ENCODE results near the gene ARHGDIB. TPM values are rescaled to one million over a fixed set of nuclear protein-coding genes. Genes with fewer than 3 reads are reported as not detected.

Gene ARHGDIB
- polyA plus RNA-seq, 3 donors, result 51.0 to 60.0 (median 53.3) TPM

DNA sequence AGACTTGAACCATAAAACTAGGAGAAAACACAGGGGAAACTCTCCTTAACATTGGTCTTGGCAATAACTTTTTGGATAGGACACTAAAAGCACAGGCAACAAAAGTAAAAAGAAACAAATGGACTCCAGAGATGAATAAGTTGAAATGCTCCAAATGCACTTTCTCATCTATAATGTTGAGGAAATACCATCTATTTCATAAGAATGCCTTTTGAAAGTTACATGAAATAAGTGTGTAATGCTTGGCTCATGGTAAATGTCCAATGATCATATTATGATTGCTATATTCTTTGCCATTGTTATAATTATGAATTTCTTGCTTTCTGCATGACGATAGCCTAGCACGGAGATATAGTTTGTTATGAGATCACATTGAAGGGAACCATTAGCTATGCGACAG, 31.3 kb upstream of the ARHGDIB start:
- no peak for DNase-seq (ENCODE audit: extremely low read depth in 1 of 11, low read depth in 9 of 11, low spot score in 4 of 11)

DNA sequence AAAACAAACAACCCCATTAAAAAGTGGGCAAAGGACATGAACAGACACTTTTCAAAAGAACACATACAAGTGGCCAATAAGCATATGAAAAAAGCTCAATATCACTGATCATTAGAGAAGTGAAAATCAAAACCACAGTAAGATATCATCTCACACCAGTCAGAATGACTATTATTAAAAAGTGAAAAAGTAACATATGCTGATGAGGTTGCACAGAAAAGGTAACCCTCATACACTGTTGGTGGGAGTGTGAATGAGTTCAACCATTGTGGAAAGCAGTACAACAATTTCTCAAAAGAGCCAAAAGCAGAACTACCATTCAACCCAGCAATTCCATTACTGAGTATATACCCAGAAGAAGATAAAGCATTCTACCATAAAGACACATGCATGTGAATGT, 29.7 kb upstream of the ARHGDIB start:
- DNase-seq (ENCODE audit: extremely low read depth in 1 of 11, low read depth in 9 of 11, low spot score in 4 of 11), result no peak

DNA sequence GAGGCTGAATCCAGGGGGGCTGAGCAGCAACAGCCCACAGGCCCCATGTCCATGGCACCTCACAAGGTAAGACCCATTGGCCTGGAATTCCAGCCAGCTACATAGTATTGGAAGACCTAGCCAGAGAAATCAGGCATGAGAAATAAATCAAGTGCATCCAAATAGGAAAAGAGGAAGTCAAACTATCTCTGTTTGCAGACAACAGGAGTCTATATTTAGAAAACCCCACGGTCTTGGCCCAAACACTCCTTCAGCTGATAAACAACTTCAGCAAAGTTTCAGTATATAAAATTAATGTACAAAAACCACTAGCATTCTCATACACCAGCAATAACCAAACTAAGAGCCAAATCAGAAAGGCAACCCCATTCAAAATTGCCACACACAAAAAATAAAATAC, 28.4 kb upstream of the ARHGDIB start:
- DNase-seq (ENCODE audit: extremely low read depth in 1 of 11, low read depth in 9 of 11, low spot score in 4 of 11), result no peak

DNA sequence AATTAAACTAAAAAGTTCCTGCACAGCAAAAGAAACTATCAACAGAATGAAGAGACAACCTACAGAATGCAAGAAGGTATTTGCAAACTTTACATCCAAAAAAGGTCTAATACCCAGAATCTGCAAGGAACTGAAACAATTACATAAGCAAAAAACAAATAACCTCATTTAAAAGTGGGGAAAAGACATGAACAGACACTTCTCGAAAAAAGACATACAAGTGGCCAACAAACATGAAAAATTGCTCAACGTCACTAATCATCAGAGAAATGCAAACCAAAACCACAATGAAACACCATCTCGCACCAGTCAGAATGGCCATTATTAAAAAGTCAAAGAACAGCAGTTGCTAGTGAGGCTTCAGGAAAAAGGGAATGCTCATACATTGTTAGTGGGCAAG, 26.6 kb upstream of the ARHGDIB start:
- DNase-seq (ENCODE audit: extremely low read depth in 1 of 11, low read depth in 9 of 11, low spot score in 4 of 11), result no peak

DNA sequence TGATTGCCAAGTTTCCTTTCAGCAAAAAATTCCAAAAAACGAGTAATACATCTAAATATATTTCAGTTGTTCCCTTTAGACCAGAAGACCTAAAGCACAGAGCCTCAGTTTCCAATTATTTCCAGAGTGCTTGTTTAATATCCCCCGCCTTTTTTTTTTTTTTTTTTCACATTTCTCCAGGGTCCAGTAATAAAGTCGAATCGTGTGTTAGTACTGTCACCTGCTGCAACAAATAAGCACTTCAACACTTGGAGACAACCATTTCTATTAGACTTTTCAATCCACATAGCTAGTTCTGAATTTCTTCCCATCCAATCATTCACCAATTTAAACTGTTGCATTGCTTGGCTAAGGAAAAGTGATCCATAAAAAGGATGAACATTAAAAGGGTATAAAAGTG, 25.0 kb upstream of the ARHGDIB start:
- no peak for DNase-seq (ENCODE audit: extremely low read depth in 1 of 11, low read depth in 9 of 11, low spot score in 4 of 11)

DNA sequence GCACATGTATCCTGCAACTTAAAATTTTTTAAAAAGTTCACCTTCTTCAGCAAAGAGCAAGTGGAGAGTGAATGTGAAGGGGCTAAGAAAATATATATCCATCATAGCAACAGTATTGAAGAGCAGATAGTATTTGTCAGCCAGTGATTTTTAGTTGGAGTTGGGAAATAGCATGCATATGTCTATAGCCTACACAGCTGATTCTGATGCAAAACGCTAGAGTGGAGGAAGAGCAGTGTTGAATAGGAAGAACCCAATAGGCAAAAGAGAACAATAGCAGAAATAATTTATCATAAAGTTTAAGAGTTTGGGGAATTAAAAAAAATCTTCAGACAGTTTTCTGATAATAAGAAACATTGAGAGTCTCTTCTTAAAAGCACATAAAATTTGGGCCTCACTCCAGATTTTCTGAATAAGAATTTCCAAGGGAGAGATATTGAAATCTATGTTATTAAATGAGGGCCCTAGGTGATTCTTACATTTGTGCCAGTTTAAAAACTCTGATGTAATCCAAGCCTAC, 23.4 kb upstream of the ARHGDIB start:
- DNase-seq (ENCODE audit: extremely low read depth in 1 of 11, low read depth in 9 of 11, low spot score in 4 of 11), result no peak

DNA sequence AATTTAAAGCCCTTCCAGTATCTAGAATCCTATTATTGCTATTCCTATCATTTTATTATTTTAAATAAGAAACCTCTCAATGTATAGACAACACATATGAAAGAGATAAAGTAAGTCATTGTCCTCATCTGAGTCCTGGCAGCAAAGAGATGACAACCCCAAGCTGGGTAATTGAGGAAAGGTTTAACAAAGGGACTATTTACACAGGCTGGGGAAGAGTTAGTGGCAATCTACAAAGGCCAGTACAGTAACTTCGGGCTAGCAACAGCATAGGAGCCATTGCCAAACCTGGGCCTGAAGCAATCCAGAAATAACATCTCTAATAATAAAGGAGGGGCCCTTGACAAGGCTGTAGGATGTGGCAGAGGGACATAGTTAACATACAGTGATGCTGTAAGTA, 22.6 kb upstream of the ARHGDIB start:
- no peak for DNase-seq (ENCODE audit: extremely low read depth in 1 of 11, low read depth in 9 of 11, low spot score in 4 of 11)

DNA sequence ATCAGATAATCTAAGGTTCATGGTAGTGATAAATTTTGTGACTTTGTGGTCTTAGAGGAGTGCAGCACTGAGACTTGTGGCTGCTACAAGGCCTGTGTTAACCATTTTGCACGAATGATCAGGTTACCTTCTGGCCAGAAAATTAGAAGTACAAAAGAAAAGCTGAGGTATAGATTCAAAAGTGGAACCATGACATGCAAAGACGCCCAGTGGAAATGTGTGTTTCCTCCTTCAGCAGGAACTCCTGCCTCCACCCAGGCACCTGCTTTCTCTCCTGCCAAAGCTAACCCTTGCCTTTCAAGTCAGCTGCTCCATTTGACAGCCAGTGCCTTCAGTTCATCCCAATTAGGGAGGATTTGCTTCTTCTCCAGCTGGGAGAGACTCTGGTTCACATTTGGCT, 21.6 kb upstream of the ARHGDIB start:
- DNase-seq (ENCODE audit: extremely low read depth in 1 of 11, low read depth in 9 of 11, low spot score in 4 of 11), result no peak

DNA sequence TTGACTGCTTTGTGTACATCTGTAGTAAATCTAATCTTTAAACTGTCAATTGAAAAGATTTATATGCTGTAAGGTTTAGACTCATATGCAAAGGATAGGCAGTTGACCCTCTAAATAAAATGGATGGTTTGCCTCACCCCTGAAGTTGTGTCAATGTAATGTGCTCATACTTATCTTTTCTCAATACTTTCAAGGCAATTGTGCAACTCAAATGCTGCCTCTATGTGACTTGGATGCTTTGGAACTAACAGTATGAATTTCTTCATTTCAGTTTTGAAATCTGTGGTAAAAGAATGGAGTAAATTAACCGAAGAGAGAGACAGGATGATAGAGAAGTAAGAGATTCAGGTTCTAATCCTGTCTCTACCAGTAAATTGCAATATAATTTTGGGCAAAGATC, 21.2 kb upstream of the ARHGDIB start:
- no peak for DNase-seq (ENCODE audit: extremely low read depth in 1 of 11, low read depth in 9 of 11, low spot score in 4 of 11)

DNA sequence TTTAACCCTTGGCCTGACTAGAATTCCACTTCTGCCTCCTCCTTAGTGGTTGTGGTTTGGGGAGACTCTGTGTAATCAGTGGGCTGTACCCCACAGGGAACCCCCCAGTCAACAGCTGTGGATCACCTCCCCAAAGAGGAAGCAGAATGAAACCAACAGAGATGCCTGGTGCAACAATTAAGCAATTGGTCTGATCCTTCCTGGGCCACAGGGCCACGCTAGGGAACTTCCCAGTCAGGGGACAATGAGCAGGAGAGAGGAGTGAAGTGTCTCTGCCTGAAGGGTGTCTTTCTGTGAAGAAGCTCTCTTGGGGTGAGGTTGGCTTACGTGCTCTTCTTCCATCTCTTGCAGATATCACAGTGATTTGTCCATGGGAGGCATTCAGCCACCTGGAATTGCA, 19.6 kb upstream of the ARHGDIB start:
- DNase-seq (ENCODE audit: extremely low read depth in 1 of 11, low read depth in 9 of 11, low spot score in 4 of 11), result no peak

DNA sequence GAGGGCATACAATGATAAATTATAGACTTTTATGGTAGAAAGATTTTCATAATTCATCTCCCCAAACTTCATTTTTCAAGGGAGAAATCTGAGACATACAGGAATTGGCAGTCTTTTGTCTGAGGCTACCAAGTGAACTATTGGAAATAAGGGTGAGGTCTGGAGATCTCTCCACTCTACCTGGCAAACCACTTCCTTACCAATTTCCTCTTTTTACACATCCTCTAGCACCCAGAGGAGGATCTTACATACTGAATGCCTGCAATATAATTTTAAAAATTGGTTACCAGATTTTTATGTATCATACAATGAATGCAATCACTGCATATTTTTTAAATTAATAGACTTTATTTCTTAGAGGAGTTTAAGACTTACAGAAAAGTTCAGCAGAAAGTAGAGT, 18.1 kb upstream of the ARHGDIB start:
- DNase-seq (ENCODE audit: extremely low read depth in 1 of 11, low read depth in 9 of 11, low spot score in 4 of 11), result no peak

DNA sequence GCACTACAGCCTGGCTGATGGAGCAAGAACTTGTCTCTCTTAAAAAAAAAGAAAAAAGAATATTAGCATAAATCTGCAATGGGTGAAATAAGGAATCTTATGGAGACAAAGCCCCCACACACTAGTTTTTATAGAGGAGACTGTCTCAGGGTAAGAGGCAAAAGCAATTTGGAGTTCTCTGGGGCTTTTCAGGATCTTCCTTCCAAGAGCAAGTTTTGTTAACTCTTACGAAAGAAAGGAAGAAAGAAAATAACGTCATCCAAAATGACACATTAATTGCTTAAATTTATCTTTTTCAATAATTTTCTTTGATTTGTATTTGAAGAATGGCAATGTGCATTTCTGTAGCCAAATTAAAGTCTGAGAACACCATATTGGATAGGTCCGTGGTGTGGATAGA, 15.3 kb upstream of the ARHGDIB start:
- DNase-seq (ENCODE audit: extremely low read depth in 1 of 11, low read depth in 9 of 11, low spot score in 4 of 11), result no peak

DNA sequence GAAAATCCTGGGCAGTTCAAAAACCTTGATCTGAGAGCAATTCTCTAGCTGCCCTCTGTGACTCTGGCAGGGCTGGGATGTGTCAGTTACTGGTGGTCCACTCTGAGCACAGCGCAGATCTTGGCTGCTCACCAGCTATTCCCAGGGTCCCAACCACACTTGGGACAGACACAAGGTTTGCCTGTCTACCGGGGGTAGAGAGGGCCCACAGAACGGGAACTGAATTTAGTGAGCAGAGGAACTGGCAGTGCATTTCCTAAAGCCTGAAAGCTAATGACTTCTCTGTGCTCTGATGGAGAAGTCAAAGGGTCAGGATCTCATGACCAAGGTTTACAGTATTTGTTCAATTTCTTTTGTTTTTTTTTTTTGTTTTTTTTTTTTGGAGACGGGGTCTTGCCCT, 14.1 kb upstream of the ARHGDIB start:
- DNase-seq (ENCODE audit: extremely low read depth in 1 of 11, low read depth in 9 of 11, low spot score in 4 of 11), result no peak

DNA sequence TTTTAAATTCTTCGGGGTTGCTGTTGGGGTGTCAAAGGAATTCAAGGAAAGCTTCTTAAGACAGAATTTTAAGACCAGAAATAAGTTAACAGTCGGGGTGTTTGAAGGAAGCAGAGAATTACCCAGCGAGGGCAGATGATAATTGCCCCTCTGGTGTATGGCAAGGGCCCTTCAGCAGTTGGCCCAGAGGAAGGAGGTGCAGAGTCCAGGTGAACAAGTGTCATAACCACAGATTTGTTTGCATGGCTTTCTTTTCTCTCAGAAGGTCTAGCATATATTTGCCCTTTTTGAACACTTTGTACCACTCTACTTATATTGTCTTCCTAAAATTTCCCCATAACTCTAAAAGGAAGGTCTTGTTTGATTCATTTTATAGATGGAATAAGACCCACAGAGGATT, 13.2 kb upstream of the ARHGDIB start:
- DNase-seq (ENCODE audit: extremely low read depth in 1 of 11, low read depth in 9 of 11, low spot score in 4 of 11), result no peak

DNA sequence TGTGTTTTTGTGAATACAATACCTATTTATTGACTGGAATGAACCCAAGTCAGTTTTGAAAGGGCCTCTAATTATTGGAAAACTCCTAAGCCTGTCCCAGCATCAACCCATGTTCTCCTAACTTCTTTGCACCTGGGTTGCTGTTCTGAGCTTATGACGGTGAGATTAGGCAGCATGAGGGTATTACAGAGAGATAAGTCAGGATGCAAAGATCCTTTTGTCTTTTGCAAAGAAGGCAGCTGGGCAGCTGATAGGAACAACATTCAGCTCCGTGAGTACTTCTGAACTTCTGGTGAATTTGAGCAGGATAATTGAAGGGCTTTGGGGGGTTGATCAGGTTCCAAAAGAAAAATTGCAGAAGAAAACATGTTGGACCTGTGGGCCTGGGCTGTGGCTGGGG, 11.4 kb upstream of the ARHGDIB start, which contains the start of gene PDE6H:
TSS of gene PDE6H (plus strand) at position 227 of the 400 bp plus-strand sequence. CDS start 4,971 bp downstream, outside the sequence.
- DNase-seq (ENCODE audit: extremely low read depth in 1 of 11, low read depth in 9 of 11, low spot score in 4 of 11), result no peak

DNA sequence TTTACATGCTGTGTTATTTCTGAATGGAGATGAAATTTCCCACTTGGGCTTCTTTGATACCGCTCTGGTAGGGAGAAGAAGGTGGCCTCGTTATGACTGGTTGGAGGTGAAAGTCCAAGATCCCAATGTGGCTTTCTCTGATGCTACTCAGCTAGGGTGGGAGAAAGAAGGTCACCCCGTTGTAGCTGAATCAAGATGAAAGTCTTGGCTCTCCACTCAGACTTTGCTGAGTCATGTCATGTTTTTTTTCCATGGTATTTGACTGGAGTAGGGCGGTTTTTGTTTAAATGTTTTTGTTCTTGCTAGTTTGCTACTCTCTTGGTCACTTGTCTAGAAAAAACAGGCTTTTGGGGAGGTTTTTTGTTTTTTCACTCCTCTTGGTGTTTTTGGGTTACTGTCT, 9.1 kb upstream of the ARHGDIB start:
- no peak for DNase-seq (ENCODE audit: extremely low read depth in 1 of 11, low read depth in 9 of 11, low spot score in 4 of 11)

DNA sequence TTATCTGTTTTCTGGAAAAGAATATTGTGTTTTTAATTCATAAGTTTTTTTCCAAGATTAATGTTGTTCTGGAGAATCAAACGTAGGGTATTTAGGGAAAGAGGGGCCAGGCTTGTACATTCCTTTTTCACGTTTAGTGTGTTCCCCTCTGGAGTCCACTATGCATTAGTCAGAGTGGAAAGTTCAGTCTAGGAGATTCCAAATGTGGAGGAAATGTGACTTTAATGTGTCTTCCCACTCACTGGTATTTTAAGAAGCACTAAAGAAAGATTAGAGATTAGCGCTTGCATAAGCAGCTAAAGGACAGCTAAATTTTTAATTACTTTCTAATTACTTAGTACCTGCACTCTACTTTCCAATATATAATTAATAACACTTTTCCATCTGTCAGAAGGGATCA, 7.1 kb upstream of the ARHGDIB start:
- DNase-seq (ENCODE audit: extremely low read depth in 1 of 11, low read depth in 9 of 11, low spot score in 4 of 11), result no peak

DNA sequence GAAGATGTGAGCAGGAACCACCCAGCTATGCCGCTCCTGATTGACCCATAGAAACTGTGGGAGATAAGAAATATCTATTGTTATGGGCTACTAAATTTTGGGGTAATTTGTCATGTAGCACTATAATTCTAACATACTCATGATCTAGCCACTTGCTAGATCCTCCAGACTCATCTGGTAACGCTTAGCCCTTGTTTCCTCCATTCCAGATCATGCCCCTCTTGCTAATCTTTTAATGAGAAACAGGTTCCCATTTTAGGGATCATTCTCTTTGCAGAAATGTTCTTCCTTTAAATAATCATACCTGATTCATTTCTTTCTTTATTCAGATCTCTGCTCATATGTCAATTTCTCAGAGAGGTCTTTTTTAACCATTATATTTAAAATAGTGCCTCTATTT, 3.8 kb upstream of the ARHGDIB start:
- no peak for DNase-seq (ENCODE audit: extremely low read depth in 1 of 11, low read depth in 9 of 11, low spot score in 4 of 11)

DNA sequence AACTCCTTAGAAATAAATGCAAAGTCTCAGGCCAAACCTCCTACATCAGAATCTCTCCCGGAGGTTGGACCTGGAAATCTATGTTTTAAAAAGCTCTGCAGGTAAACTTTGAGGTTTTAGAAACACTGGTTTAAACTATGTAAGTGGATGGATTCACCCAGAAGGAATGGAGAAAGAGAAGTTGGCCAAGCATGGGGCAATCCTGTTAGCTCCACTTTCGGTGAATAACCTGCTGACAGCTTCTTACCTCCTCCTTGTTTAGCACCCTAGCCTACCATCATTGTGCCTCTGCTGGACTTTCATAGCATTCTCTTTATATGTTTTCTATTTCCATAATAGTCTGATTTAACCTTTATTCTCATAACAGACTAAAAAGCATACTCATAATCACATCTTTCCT, 3.0 kb upstream of the ARHGDIB start:
- DNase-seq (ENCODE audit: extremely low read depth in 1 of 11, low read depth in 9 of 11, low spot score in 4 of 11), result no peak

DNA sequence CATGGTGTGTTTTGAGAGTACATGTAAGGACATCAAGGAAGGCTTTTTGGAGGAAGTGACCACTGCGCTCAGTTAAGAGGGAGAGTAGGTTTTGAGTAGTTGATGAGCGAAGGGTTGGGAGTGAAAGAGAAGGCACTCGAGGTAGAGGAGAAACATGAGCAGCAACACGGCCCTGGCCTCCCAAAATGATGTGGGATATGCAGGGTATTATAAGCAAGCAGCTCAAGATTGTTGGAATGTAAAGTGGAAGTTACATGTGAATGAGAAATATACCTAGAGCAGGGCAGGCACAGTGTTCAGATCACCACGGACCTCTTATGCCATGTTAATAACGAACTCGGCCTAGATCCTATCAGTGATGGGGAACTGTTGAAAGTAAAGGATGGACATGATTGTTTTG, 2.1 kb upstream of the ARHGDIB start:
- DNase-seq (ENCODE audit: extremely low read depth in 1 of 11, low read depth in 9 of 11, low spot score in 4 of 11), result no peak

DNA sequence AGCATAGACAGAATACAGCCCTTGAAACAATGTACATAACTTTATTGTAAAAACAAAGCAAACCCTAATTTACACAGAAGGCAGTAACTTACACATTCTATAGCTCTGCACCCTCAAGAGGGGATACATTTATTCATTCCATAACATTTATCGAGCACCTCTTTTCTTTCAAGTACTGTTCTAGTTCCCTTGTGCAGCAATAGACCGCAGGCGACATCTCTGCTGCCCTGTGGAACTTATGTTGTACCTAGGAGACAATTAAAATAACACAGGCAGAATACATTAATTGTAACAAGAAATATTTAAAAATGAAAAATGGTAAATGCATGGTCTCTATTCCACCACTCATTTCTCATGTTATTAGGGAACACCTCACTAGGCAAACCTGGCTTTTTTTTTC, 1.4 kb upstream of the ARHGDIB start:
- DNase-seq (ENCODE audit: extremely low read depth in 1 of 11, low read depth in 9 of 11, low spot score in 4 of 11), result no peak

DNA sequence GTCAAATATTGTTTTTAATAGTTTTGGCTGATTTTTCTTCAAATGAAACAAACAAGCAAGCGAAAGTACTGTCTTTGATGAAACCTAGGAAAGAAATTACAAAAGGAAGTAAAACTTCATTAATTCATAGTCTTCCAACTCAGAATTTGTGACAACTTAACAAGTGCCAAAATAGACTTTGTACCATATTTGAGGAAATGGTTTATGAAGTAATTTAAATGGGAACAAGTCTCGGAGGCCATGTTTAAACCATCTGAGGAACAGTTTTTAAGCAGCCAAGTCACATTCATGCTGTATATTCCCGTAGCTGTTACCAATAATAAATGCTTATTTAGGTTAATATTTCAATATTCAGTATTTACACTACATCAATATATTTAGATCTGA, 745 bp upstream of the ARHGDIB start:
- DNase-seq (ENCODE audit: extremely low read depth in 1 of 11, low read depth in 9 of 11, low spot score in 4 of 11), result no peak
